GM21360 (cell line): ENCODE measurements around the gene MINDY1.

ENCODE experiments used
- ATAC-seq: cut with Tn5 transposase; IDR thresholded peaks from one replicate; pipeline ENCODE4 v1.9.1; 2021; ENCODE audit warnings: mild to moderate bottlenecking, moderate library complexity; ENCODE audit not compliant: unreplicated experiment

MINDY1 gene

GRCh38 chr1:151011154-151011850 is 4.6 kb upstream of the MINDY1 start:
- no peak for ATAC-seq

GRCh38 chr1:151010346-151010726 is 3.6 kb upstream of the MINDY1 start:
- no peak for ATAC-seq

- ATAC-seq: no peak
These were observed 3.1 kb upstream of the MINDY1 start for GRCh38 chr1:151009674-151010345.

- no peak for ATAC-seq
These were observed 2.5 kb upstream of the MINDY1 start for GRCh38 chr1:151009206-151009587.

GRCh38 chr1:151008244-151009205 is 1.8 kb upstream of the MINDY1 start, which contains the start of gene PRUNE1:
PRUNE1 (plus strand) TSS chr1:151008449; CDS start chr1:151008633, 184 bp downstream.
- ATAC-seq: peak; percentile 72

- ATAC-seq: peak; percentile 1
These were observed 1.1 kb upstream of the MINDY1 start for GRCh38 chr1:151007853-151008243.

- ATAC-seq: no peak
These were observed 878 bp downstream of the MINDY1 start for GRCh38 chr1:151005729-151006319.

GRCh38 chr1:151003180-151003579 is 3.5 kb downstream of the MINDY1 start:
- ATAC-seq: no peak

- no peak for ATAC-seq
These were observed 4.1 kb downstream of the MINDY1 start for GRCh38 chr1:151002611-151003010.

- no peak for ATAC-seq
These were observed 4.7 kb downstream of the MINDY1 start for GRCh38 chr1:151002051-151002450.

- no peak for ATAC-seq
These were observed 5.1 kb downstream of the MINDY1 start for GRCh38 chr1:151001602-151002001.

GRCh38 chr1:151000408-151000807 is 6.3 kb downstream of the MINDY1 start:
- ATAC-seq: no peak

GRCh38 chr1:150999926-151000325 is 6.8 kb downstream of the MINDY1 start:
- ATAC-seq: no peak

GRCh38 chr1:150999051-150999674 is 7.5 kb downstream of the MINDY1 start:
- no peak for ATAC-seq

- no peak for ATAC-seq
These were observed 8.8 kb downstream of the MINDY1 start for GRCh38 chr1:150997949-150998348.

- ATAC-seq: no peak
These were observed 9.4 kb downstream of the MINDY1 start for GRCh38 chr1:150997126-150997872.

- ATAC-seq: no peak
These were observed 10.8 kb downstream of the MINDY1 start for GRCh38 chr1:150995896-150996295.

- ATAC-seq: no peak
These were observed 11.2 kb downstream of the MINDY1 start for GRCh38 chr1:150995460-150995859.

- no peak for ATAC-seq
These were observed 12.5 kb downstream of the MINDY1 start for GRCh38 chr1:150994248-150994647.

GRCh38 chr1:150992626-150993025 is 14.1 kb downstream of the MINDY1 start:
- ATAC-seq: no peak
